HepG2 (cell line): ENCODE data around the gene ANKRD31. TPM values are rescaled to one million over a fixed set of nuclear protein-coding genes. Genes with fewer than 3 reads are reported as not detected.

Experiments
- ATAC-seq: fragments of 200-7000 bp; cut with Tn5 transposase; 3 replicates; pipeline ENCODE4 v1.9.1; 2020; ENCODE audit warnings: mild to moderate bottlenecking, moderate library complexity
- BruUV-seq: library from RNA; stranded (reverse); fragments of 400-500 nt; replicated peaks from 2 replicates; lab custom pipeline; 2021; lab: Mats Ljungman, UMichigan
- CTCF ChIA-PET: fragments of 300-600 bp; formaldehyde crosslinking; extraction: SDS; loops from one replicate; lab custom pipeline; 2021; ENCODE audit warnings: low total read pairs, inconsistent platforms, low intra/inter-chr PET ratio; lab: Yijun Ruan, JAX
- POLR2A ChIA-PET: fragments of 350-600 bp; sonication (Branson Sonifier 250); formaldehyde crosslinking; loops from one replicate; lab custom pipeline; 2020; ENCODE audit warnings: antibody characterized with exemption, inconsistent platforms; lab: Yijun Ruan, JAX
- DNase-seq: peaks from one replicate; pipeline ENCODE4 v3.0.0-alpha.2; 2015; ENCODE audit warnings: low spot score
- FAIRE-seq: peaks from 3 replicates; lab custom pipeline; 2011; peaks lifted over from hg19 to GRCh38; lab: Jason Lieb, UNC
- H2AFZ ChIP-seq: one replicate; pipeline ENCODE4 v1.6.1; 2011; ENCODE audit warnings: low read length, inconsistent platforms
- H3K27ac ChIP-seq: fragments of 300-600 bp; 3 replicates; pipeline ENCODE4 v1.8.0; 2011; ENCODE audit warnings: mixed run types, mild to moderate bottlenecking, mixed read lengths, low read length, inconsistent platforms; ENCODE audit not compliant: insufficient read depth; ENCODE audit errors: extremely low read length
- H3K27me3 ChIP-seq, 2 experiments: fragments of 200-600 bp in 1 of 2; 2 replicates in 1 of 2; 3 replicates in 1 of 2; pipeline versions ENCODE4 v1.6.0 to v1.8.0; 2011; ENCODE audit warnings: low read length in 2 of 2, mild to moderate bottlenecking in 2 of 2, moderate library complexity in 2 of 2, inconsistent platforms in 1 of 2; ENCODE audit not compliant: insufficient read depth in 2 of 2, control insufficient read depth in 1 of 2
- H3K36me3 ChIP-seq, 2 experiments: fragments of 200-600 bp in 1 of 2; replicated peaks in 1 of 2; 2 replicates in 1 of 2; 3 replicates in 1 of 2; pipeline versions ENCODE4 v1.5.1 to v1.8.0; 2011; ENCODE audit warnings: low read length in 2 of 2, inconsistent platforms in 1 of 2; ENCODE audit not compliant: insufficient read depth in 2 of 2, control insufficient read depth in 1 of 2
- H3K4me1 ChIP-seq: 2 replicates; pipeline ENCODE4 v1.5.1; 2012; ENCODE audit warnings: low read length, inconsistent platforms; ENCODE audit not compliant: insufficient read depth
- H3K4me2 ChIP-seq: 2 replicates; pipeline ENCODE4 v1.6.0; 2011; ENCODE audit warnings: low read depth, low read length, inconsistent platforms
- H3K4me3 ChIP-seq, 3 experiments: fragments of 200-600 bp in 1 of 3; sonication (generic), shearing (Covaris generic) in 1 of 3; replicated peaks in 1 of 3; 2 replicates each; pipeline ENCODE4 v1.5.1; 2011 to 2016; ENCODE audit warnings: low read length in 3 of 3, inconsistent platforms in 2 of 3, low read depth in 2 of 3, mild to moderate bottlenecking in 2 of 3, control low read depth in 1 of 3, mixed read lengths in 1 of 3; ENCODE audit not compliant: insufficient read depth in 1 of 3
- H3K79me2 ChIP-seq: one replicate; pipeline ENCODE4 v1.6.1; 2011; ENCODE audit warnings: low read length, inconsistent platforms; ENCODE audit not compliant: insufficient read depth
- H3K9ac ChIP-seq: 2 replicates; pipeline ENCODE4 v1.6.0; 2011; ENCODE audit warnings: mild to moderate bottlenecking, low read depth, low read length, inconsistent platforms; ENCODE audit not compliant: insufficient read depth
- H3K9me3 ChIP-seq: 2 replicates; pipeline ENCODE4 v1.5.1; 2012; ENCODE audit warnings: mild to moderate bottlenecking, low read length
- H4K20me1 ChIP-seq: 2 replicates; pipeline ENCODE4 v1.6.0; 2011; ENCODE audit warnings: inconsistent platforms, mild to moderate bottlenecking, low read length, moderate library complexity; ENCODE audit not compliant: insufficient read depth
- CHCHD3 ChIP-seq: sonication (generic); formaldehyde crosslinking; IDR thresholded peaks from 2 replicates; pipeline ENCODE4 v1.8.0; 2022; ENCODE audit warnings: mild to moderate bottlenecking, missing genetic modification reagents, moderate library complexity
- HMGA1 ChIP-seq: sonication (generic); formaldehyde crosslinking; conservative IDR thresholded peaks from 2 replicates; pipeline ENCODE4 v1.4.0; 2020; ENCODE audit warnings: missing genetic modification reagents
- HNF4G ChIP-seq, 2 experiments: sonication (generic) in 1 of 2; formaldehyde crosslinking in 1 of 2; IDR thresholded peaks; 2 replicates each; pipeline versions ENCODE4 v1.4.0 to v1.6.1; 2011 to 2020; ENCODE audit warnings: borderline replicate concordance in 2 of 2, low read depth in 2 of 2, mild to moderate bottlenecking in 2 of 2, low read length in 1 of 2, missing genetic modification reagents in 1 of 2, moderate library complexity in 1 of 2
- KLF6 ChIP-seq: IDR thresholded peaks from 2 replicates; pipeline ENCODE4 v1.8.0; 2016; ENCODE audit warnings: missing biosample characterization, missing genetic modification reagents
- SP4 ChIP-seq: sonication (generic); formaldehyde crosslinking; IDR thresholded peaks from 2 replicates; pipeline ENCODE4 v1.8.1; 2023; ENCODE audit warnings: mild to moderate bottlenecking, missing genetic modification reagents
- STAT5B ChIP-seq: sonication (generic); formaldehyde crosslinking; IDR thresholded peaks from 2 replicates; pipeline ENCODE4 v1.4.0; 2020; ENCODE audit warnings: missing genetic modification reagents
- ZKSCAN8 ChIP-seq: IDR thresholded peaks from 2 replicates; pipeline ENCODE4 v1.6.1; 2016; ENCODE audit warnings: borderline replicate concordance, missing genetic modification reagents, missing compliant biosample characterization
- ZNF224 ChIP-seq: sonication (generic); formaldehyde crosslinking; IDR thresholded peaks from 2 replicates; pipeline ENCODE4 v1.5.0; 2020; ENCODE audit warnings: mild to moderate bottlenecking, missing genetic modification reagents
- ZNF292 ChIP-seq: sonication (generic); formaldehyde crosslinking; IDR thresholded peaks from 2 replicates; pipeline ENCODE4 v1.8.1; 2022; ENCODE audit warnings: mild to moderate bottlenecking, low read depth, missing genetic modification reagents, borderline replicate concordance
- ZNF607 ChIP-seq: sonication (generic); formaldehyde crosslinking; IDR thresholded peaks from 2 replicates; pipeline ENCODE4 v1.5.1; 2020; ENCODE audit warnings: missing genetic modification reagents, mild to moderate bottlenecking, borderline replicate concordance
- WGBS: methylation state at CpG from one replicate; pipeline ENCODE4 v1.1.6; 2017; ENCODE audit warnings: low lambda C conversion rate; 5-methylcytosine and 5-hydroxymethylcytosine counted together
- in situ Hi-C: cut with HindIII; loops from 2 replicates; pipeline ENCODE4 v1.10.0; 2017; ENCODE audit warnings: low pct_unique_long_range_greater_than_20kb; ENCODE audit not compliant: extremely low pct_ligation_motif_present
- intact Hi-C: fragments of 100-400 bp; cut with micrococcal nuclease; formaldehyde crosslinking; loops from one replicate; pipeline ENCODE4 v1.10.0; 2022; ENCODE audit not compliant: unreplicated experiment
- polyA plus RNA-seq, 8 experiments: library from polyadenylated mRNA; depleted of rRNA in 3 of 8; stranded (reverse) in 7 of 8; unstranded in 1 of 8; fragments of >200 nt; fragmentation: Illumina TruSeq in 4 of 8; extraction: Trizol in 4 of 8; gene quantifications; 2 replicates each; pipeline versions ENCODE4 v1.2.1 to v1.2.3, GENCODE V29; 2011 to 2016; ENCODE audit warnings: low read depth in 4 of 8, missing spikeins in 1 of 8, mixed read lengths in 1 of 8; ENCODE audit not compliant: insufficient read depth in 1 of 8
- total RNA-seq, 5 experiments: library from RNA; depleted of rRNA; stranded (reverse); fragments of >200 nt; fragmentation: Illumina TruSeq; extraction: Trizol; gene quantifications; 2 replicates each; pipeline ENCODE4 v1.2.3, GENCODE V29; 2016; ENCODE audit warnings: low read depth in 1 of 5
- TF ChIP-seq, protein P1 (sequence below): sonication (generic); formaldehyde crosslinking; IDR thresholded peaks from 2 replicates; pipeline ENCODE4 v1.5.1; 2020; ENCODE audit warnings: missing genetic modification reagents, mild to moderate bottlenecking, borderline replicate concordance
- TF ChIP-seq, protein P2 (sequence below): sonication (generic); formaldehyde crosslinking; IDR thresholded peaks from 2 replicates; pipeline ENCODE4 v1.4.0; 2020; ENCODE audit warnings: mild to moderate bottlenecking, missing genetic modification reagents

The ANKRD31 gene
- total and polyA plus RNA-seq, 2 of the 13 experiments (the other 11 are each of a cell fraction or from before 2014, with no cell fraction given) = 0.01 to 0.09 TPM

DNA sequence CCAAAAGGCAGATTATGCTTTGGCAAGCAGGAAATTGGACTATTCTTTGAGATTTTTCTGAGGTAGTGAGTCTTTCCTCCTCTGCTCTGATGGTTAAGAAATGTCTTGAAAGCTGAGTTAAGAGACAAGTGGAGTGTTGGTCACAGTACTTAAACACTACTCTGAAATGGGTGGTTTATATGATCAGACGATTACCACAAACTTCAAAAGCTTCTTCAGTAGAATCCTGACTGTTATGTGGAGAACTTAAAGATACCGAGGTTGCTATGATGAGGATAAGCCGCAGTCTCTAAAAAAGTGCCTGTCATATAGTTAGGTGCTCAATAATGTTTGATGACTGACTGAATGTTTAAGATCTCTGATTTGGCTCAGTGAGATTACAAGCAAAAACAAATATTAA is 208.6 kb downstream of the ANKRD31 start:
- no peaks in the 10 kb centered on the region for H3K79me2 ChIP-seq
- no peak for FAIRE-seq
- no peak overlapping the region for H3K27ac ChIP-seq
- H3K4me1 ChIP-seq = no peaks in the 10 kb centered on the region
- CTCF ChIA-PET = no interaction called here
- no peak overlapping the region for H3K4me2 ChIP-seq
- H3K9ac ChIP-seq = no peak overlapping the region
- no peak for TF ChIP-seq STAT5B (CRISPR knock-in tag)
- TF ChIP-seq ZKSCAN8 (CRISPR knock-in tag) = no peak
- TF ChIP-seq ZNF292 (CRISPR knock-in tag) = no peak
- TF ChIP-seq ZNF224 (CRISPR knock-in tag) = no peak
- TF ChIP-seq, protein P1, sequence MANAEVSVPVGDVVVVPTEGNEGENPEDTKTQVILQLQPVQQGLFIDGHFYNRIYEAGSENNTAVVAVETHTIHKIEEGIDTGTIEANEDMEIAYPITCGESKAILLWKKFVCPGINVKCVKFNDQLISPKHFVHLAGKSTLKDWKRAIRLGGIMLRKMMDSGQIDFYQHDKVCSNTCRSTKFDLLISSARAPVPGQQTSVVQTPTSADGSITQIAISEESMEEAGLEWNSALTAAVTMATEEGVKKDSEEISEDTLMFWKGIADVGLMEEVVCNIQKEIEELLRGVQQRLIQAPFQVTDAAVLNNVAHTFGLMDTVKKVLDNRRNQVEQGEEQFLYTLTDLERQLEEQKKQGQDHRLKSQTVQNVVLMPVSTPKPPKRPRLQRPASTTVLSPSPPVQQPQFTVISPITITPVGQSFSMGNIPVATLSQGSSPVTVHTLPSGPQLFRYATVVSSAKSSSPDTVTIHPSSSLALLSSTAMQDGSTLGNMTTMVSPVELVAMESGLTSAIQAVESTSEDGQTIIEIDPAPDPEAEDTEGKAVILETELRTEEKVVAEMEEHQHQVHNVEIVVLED (CRISPR knock-in tag) = no peak
- no peak for TF ChIP-seq HMGA1
- TF ChIP-seq ZNF607 = no peak
- no peak for TF ChIP-seq CHCHD3
- TF ChIP-seq HNF4G (IDR thresholded peaks at IDR 0.05; ENCODE audit: borderline replicate concordance, low read depth, low read length) = no peak
- no peak for TF ChIP-seq HNF4G (CRISPR knock-in tag; IDR thresholded peaks at IDR 0.05; ENCODE audit: borderline replicate concordance, low read depth)
- no peak for TF ChIP-seq SP4 (CRISPR knock-in tag)
- TF ChIP-seq, protein P2, sequence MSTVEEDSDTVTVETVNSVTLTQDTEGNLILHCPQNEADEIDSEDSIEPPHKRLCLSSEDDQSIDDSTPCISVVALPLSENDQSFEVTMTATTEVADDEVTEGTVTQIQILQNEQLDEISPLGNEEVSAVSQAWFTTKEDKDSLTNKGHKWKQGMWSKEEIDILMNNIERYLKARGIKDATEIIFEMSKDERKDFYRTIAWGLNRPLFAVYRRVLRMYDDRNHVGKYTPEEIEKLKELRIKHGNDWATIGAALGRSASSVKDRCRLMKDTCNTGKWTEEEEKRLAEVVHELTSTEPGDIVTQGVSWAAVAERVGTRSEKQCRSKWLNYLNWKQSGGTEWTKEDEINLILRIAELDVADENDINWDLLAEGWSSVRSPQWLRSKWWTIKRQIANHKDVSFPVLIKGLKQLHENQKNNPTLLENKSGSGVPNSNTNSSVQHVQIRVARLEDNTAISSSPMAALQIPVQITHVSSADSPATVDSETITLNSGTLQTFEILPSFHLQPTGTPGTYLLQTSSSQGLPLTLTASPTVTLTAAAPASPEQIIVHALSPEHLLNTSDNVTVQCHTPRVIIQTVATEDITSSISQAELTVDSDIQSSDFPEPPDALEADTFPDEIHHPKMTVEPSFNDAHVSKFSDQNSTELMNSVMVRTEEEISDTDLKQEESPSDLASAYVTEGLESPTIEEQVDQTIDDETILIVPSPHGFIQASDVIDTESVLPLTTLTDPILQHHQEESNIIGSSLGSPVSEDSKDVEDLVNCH (CRISPR knock-in tag) = no peak
- TF ChIP-seq KLF6 = no peak
- no peak for ATAC-seq
- BruUV-seq = no TSS peak
- DNase-seq = no peak
- no peaks in the 10 kb centered on the region; a peak in 1 of 5 replicates for H3K27me3 ChIP-seq
- no peak overlapping the region for H3K4me3 ChIP-seq
- no peaks in the 10 kb centered on the region for H3K36me3 ChIP-seq
- no peaks in the 10 kb centered on the region for H3K9me3 ChIP-seq
- H2AFZ ChIP-seq = no peak overlapping the region
- intact Hi-C loops = no loop called here
- in situ Hi-C loops = no loop called here
- WGBS = 61% methylated on average over 3 of the region's 3 CpGs
- POLR2A ChIA-PET = no interaction called here
- no peaks in the 10 kb centered on the region for H4K20me1 ChIP-seq
